NB4 (cell line): ENCODE measurements around the gene SP4.

Source experiments
- DNase-seq: peaks from one replicate; pipeline ENCODE4 v3.0.0; 2010; ENCODE audit warnings: low read depth
- H3K4me3 ChIP-seq: one replicate; pipeline ENCODE4 v1.5.1; 2011; ENCODE audit warnings: mild to moderate bottlenecking, low read depth, low read length, moderate library complexity
- CTCF ChIP-seq: IDR thresholded peaks from one replicate; pipeline ENCODE4 v1.5.1; 2012; ENCODE audit warnings: low read depth, low read length
- MAX ChIP-seq: IDR thresholded peaks from 2 replicates; pipeline ENCODE4 v1.6.1; 2011; ENCODE audit warnings: low read depth, low read length
- MYC ChIP-seq: IDR thresholded peaks from 2 replicates; pipeline ENCODE4 v1.6.1; 2011; ENCODE audit warnings: low read depth, low read length
- POLR2A ChIP-seq: IDR thresholded peaks from 2 replicates; pipeline ENCODE4 v1.6.1; 2011; ENCODE audit warnings: mild to moderate bottlenecking; ENCODE audit not compliant: insufficient read length; ENCODE audit errors: extremely low read depth

The SP4 gene

GRCh38 chr7:21427871-21428658, at the start of gene SP4:
TSS of gene SP4 (plus strand) at chr7:21428083. CDS start at chr7:21428252, 169 bp downstream.
- no peak for TF ChIP-seq CTCF
- no peak; the same call in 1 of the 2 replicates for TF ChIP-seq MAX
- TF ChIP-seq POLR2A, result peak; percentile 44
- no peak; the same call in 1 of the 2 replicates for TF ChIP-seq MYC
- peak; percentile 96 for DNase-seq
- peak within 1 kb of the TSS; percentile 81 for H3K4me3 ChIP-seq

GRCh38 chr7:21383227-21384220, 44.4 kb upstream of the SP4 start:
- no peak overlapping the region for H3K4me3 ChIP-seq
- no peak for DNase-seq
- no peak for TF ChIP-seq POLR2A
- TF ChIP-seq CTCF, result no peak
- TF ChIP-seq MAX, result no peak

- TF ChIP-seq MAX (no peak), MYC (no peak), POLR2A (no peak), CTCF (no peak)
- no peak for DNase-seq
- no peak overlapping the region for H3K4me3 ChIP-seq
Measured at GRCh38 chr7:21393937-21394336, 33.9 kb upstream of the SP4 start.

- TF ChIP-seq MAX (no peak), CTCF (no peak), POLR2A (no peak), MYC (no peak)
- DNase-seq, result no peak
- H3K4me3 ChIP-seq, result no peak overlapping the region
Measured at GRCh38 chr7:21401944-21402343, 25.9 kb upstream of the SP4 start.

- no peak for DNase-seq
- TF ChIP-seq POLR2A (no peak), CTCF (no peak), MAX (no peak), MYC (no peak)
- H3K4me3 ChIP-seq, result no peak overlapping the region
Measured at GRCh38 chr7:21407796-21408480, 19.9 kb upstream of the SP4 start.
